Aortic smooth muscle cell (primary cell): ENCODE data around the gene PABPC1L2A. TPM values are rescaled to one million over a fixed set of nuclear protein-coding genes. Genes with fewer than 3 reads are reported as not detected.

ENCODE experiments used
- total RNA-seq: library from RNA; depleted of rRNA; stranded (reverse); fragments of >200 nt; gene quantifications from 2 replicates; pipeline ENCODE4 v1.2.3, GENCODE V29; 2014

Gene PABPC1L2A
- not detected in 2 replicates for total RNA-seq

DNA sequence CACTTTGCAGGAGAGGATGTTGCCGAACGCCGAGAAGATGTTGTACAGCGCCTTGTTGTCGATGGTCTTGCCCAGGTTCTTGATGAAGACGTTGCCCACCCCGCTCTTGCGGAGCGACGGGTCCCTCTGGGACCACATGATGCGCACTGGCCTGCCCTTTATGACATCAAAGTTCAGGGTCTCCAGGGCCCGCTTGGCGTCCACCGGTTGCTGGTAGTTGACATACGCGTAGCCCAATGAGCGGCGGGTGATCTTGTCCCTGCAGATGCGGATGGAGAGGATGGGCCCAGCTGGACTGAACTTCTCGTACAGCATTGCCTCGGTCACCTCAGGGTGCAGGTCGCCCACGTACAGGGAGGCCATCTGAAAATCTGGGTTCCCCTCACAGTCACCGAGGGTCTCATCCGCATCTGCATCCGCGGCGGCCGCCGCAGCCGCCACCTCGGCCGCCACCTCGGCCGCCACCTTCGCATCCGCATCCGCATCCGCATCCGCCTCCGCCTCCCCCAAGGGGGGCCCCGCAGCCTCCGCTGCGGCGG lies at the start of gene PABPC1L2A:
Gene PABPC1L2A, minus strand, starts transcription at position 489 of the 539 bp plus-strand sequence. Its CDS starts 126 bp downstream, at position 363.

Other genes starting within 250 kb of the PABPC1L2A start
- not detected in 2 replicates for gene FAM236C, start 166.9 kb downstream of the PABPC1L2A start, total RNA-seq
- not detected in 2 replicates for gene FAM236A, start 141.3 kb downstream of the PABPC1L2A start, total RNA-seq
- gene DMRTC1, start 135.7 kb downstream of the PABPC1L2A start, total RNA-seq: not detected in 2 replicates
- gene PABPC1L2B, start 76.6 kb downstream of the PABPC1L2A start, total RNA-seq: not detected in 2 replicates
- gene NAP1L2, start 135.3 kb upstream of the PABPC1L2A start, total RNA-seq: 1.2 and 2.2 TPM in 2 replicates